Stimulated activated CD4-positive, alpha-beta T cell treated with anti-CD3 and anti-CD28 coated beads, TNF-alpha, amount 100 ng/mL, for 1 hour (primary cell): ENCODE measurements around the gene LYPD6B.

ENCODE experiments used
- DNase-seq, 3 donors: peaks; one replicate each; pipeline ENCODE4 v3.0.0-alpha.2; 2020; ENCODE audit warnings: low read depth in 3 of 3, low spot score in 1 of 3

Gene LYPD6B

GRCh38 chr2:149038442-149039212, at the start of gene LYPD6B:
Gene LYPD6B (plus strand): TSS chr2:149038699. CDS start chr2:149130949, 92,250 bp downstream.
- no peak for DNase-seq

GRCh38 chr2:148989882-148990493, 48.5 kb upstream of the LYPD6B start:
- DNase-seq, result peak in 1 of 3 donors; percentile 13

- no peak for DNase-seq
Observed at GRCh38 chr2:148990968-148991367, 47.5 kb upstream of the LYPD6B start.

- no peak for DNase-seq
Observed at GRCh38 chr2:148992448-148992847, 46.1 kb upstream of the LYPD6B start.

- no peak for DNase-seq
Observed at GRCh38 chr2:148993351-148993750, 45.1 kb upstream of the LYPD6B start.

- DNase-seq, result no peak
Observed at GRCh38 chr2:148994341-148994740, 44.2 kb upstream of the LYPD6B start.

GRCh38 chr2:148996805-148997204, 41.7 kb upstream of the LYPD6B start:
- DNase-seq, result no peak

- DNase-seq, result no peak
Observed at GRCh38 chr2:148998165-148998830, 40.2 kb upstream of the LYPD6B start.

GRCh38 chr2:148998831-148999200, 39.7 kb upstream of the LYPD6B start:
- DNase-seq, result no peak

- DNase-seq, result no peak
Observed at GRCh38 chr2:148999451-148999921, 39.0 kb upstream of the LYPD6B start.

- DNase-seq, result no peak
Observed at GRCh38 chr2:149000158-149000938, 38.2 kb upstream of the LYPD6B start.

GRCh38 chr2:149001496-149001895, 37.0 kb upstream of the LYPD6B start:
- no peak for DNase-seq

- no peak for DNase-seq
Observed at GRCh38 chr2:149002378-149002890, 36.1 kb upstream of the LYPD6B start.

GRCh38 chr2:149002891-149003740, 35.4 kb upstream of the LYPD6B start:
- no peak for DNase-seq

GRCh38 chr2:149004836-149005235, 33.7 kb upstream of the LYPD6B start:
- DNase-seq, result no peak

- no peak for DNase-seq
Observed at GRCh38 chr2:149005471-149006077, 32.9 kb upstream of the LYPD6B start.

GRCh38 chr2:149006883-149007543, 31.5 kb upstream of the LYPD6B start:
- DNase-seq, result no peak

GRCh38 chr2:149008381-149008780, 30.1 kb upstream of the LYPD6B start:
- no peak for DNase-seq
